Retinal pigment epithelial cell (primary cell): ENCODE results near the gene SMARCAD1.

ENCODE experiments used
- DNase-seq: peaks from one replicate; pipeline ENCODE4 v3.0.0-alpha.2; 2010; ENCODE audit warnings: low read depth
- H3K4me3 ChIP-seq: 2 replicates; pipeline ENCODE4 v1.5.1; 2011; ENCODE audit warnings: mild to moderate bottlenecking, low read length, control low read depth, moderate library complexity
- TF ChIP-seq, protein P1 (sequence below): conservative IDR thresholded peaks from 2 replicates; pipeline ENCODE4 v1.5.1; 2011; ENCODE audit warnings: low read depth, low read length, control low read depth, inconsistent platforms

SMARCAD1 gene

DNA sequence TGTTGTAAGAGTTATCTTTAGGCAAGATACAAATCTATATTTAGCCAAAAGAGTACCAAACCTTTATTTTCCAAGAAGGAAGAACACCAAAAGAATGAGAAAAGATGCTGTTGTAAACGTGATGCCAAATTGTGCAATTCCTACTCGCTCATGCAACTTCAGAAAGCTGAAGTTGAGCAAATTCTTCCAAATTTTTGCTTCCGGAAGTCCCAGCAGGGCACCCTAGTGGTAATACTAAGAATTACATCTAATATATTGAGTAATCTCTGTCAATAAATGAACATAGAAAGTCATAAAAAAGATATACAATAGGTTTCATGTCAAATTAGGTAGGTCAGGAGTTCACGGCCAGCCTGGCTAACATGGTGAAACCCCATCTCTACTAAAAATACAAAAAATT is 36.0 kb upstream of the SMARCAD1 start:
- no peak overlapping the region for H3K4me3 ChIP-seq
- DNase-seq, result no peak
- TF ChIP-seq, protein P1, sequence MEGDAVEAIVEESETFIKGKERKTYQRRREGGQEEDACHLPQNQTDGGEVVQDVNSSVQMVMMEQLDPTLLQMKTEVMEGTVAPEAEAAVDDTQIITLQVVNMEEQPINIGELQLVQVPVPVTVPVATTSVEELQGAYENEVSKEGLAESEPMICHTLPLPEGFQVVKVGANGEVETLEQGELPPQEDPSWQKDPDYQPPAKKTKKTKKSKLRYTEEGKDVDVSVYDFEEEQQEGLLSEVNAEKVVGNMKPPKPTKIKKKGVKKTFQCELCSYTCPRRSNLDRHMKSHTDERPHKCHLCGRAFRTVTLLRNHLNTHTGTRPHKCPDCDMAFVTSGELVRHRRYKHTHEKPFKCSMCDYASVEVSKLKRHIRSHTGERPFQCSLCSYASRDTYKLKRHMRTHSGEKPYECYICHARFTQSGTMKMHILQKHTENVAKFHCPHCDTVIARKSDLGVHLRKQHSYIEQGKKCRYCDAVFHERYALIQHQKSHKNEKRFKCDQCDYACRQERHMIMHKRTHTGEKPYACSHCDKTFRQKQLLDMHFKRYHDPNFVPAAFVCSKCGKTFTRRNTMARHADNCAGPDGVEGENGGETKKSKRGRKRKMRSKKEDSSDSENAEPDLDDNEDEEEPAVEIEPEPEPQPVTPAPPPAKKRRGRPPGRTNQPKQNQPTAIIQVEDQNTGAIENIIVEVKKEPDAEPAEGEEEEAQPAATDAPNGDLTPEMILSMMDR, result peak; percentile 59

DNA sequence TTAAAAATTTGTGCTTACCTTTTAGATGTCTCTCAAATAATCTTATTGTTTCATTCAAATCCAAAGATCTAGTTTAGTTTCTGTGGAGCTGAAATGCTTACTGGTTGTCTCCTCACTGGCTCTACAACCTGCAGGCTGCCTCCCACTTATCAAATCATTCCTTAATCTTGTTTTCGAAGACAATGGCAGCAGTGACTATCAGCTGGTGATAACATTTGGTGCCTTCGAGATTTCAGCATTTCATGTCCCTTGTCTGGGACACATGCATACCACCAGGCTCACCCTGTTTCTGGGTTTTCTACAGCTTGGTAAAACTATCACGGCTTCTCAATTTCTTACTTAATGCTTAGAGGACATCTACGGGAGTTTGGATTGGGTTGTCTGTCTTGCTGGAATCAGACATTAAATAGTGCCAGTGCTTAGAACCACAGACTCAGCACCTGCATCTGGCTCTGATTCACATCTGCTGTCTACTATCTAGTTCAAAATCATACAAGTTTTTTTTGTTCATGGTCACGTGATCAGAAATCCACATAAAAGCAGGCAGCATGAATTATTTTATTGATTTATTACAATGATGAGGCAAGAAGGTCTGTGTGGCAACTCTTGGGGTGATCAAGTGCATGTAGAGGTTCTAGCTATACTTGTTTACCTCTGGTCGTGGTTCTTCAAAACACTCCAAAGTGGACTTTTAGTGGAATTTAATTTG is 32.0 kb upstream of the SMARCAD1 start:
- DNase-seq, result no peak
- H3K4me3 ChIP-seq, result no peak overlapping the region
- TF ChIP-seq, protein P1, result no peak

DNA sequence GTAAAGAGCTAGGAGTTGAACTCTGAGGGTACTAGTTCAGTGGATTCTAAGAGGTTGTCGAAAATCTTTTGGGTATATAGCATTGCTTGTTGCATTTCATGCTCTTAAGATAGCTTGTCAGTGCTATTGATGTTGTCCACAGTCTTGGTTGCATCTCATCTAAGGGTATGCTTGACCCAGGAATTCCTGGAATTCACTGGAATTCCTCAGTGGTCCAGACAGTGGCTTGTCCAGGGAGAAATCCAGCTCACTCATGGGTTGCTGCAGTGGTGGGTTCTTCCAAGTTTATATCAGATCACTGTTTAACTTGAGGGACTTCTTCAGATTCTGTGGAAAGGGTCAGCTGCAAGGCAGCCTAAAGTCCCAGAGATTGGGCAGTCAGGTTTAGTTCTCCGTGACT is 29.8 kb upstream of the SMARCAD1 start:
- TF ChIP-seq, protein P1, result no peak
- DNase-seq, result no peak
- no peak overlapping the region for H3K4me3 ChIP-seq

DNA sequence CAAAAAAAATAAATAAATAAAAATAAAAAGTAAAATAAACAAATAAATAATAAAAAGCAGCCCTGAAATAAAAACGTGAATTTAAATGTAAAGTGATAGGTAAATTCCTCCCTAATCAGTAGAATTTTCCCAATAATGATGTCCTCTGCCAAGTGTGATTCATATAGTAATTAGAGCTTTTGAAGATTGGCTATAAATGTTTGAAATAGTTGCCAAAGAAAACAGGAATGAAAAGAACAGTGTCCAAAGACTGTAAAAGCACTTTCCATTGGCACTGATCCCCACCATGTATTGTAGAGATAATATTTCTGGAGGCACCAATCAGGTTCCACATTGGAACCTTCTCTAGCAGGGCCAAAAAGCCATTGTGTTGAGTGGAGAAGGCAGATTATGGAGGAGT is 25.9 kb upstream of the SMARCAD1 start:
- no peak overlapping the region for H3K4me3 ChIP-seq
- TF ChIP-seq, protein P1, result no peak
- DNase-seq, result no peak

DNA sequence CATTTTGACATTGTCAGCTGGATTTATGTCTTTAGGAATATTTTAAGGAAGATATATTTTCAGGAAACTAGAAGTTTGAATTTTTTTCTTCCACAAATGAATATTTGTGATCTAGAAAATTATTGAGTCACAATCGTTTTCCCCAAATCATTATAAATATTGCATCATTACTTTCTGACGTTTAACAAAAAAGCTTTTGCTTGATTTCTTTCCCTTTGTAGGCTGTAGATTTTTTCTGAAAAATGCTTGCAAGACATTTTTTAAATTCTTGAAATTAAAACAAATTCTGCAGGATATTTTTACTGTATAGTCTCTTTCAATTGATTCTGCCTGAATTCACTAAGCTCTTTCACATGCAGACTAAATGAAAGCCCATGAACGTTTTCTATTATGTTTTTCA is 4.9 kb upstream of the SMARCAD1 start:
- peak; percentile 35 for DNase-seq
- TF ChIP-seq, protein P1, result no peak
- no peak overlapping the region for H3K4me3 ChIP-seq

DNA sequence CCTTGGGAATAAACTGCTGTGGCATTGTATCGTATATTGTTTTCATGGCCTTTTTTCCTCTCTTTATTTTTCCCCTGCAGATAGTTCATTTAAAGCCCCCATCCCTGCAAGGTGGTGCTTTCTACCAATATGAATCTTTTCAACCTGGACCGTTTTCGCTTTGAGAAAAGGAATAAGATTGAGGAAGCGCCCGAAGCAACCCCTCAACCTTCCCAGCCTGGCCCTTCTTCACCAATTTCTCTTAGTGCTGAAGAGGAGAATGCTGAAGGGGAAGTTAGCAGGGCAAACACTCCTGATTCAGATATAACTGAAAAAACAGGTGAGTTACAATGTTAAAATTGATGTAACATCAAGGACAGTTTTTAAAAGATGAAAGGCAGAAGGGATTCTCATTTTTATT is 601 bp downstream of the SMARCAD1 start:
- TF ChIP-seq, protein P1, result no peak
- no peak for DNase-seq
- peak overlapping the region; percentile 77 for H3K4me3 ChIP-seq

DNA sequence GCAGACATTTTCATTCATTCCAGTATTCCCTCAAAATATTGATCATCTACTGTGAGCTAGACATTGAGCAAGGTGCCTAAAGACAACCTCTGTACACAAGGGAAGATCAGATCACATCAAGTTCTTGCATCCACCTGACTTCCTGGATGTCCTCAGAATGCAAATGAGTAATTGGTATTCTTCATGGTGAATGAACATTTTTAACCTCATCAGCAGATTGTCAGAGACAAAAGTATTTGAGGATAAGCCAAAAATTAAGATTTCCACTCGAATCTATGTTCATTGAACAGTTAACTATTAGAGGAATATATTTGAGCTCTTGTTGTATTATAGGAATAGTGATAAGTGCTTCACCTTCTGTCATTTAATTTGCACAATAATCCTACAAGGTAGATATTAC is 1.3 kb downstream of the SMARCAD1 start:
- TF ChIP-seq, protein P1, result no peak
- no peak for DNase-seq
- H3K4me3 ChIP-seq, result peak overlapping the region; percentile 77
